Gastroesophageal sphincter (tissue), 4 donors: Measurements from ENCODE around the gene ZSCAN5A. TPM values are rescaled to one million over a fixed set of nuclear protein-coding genes. Genes with fewer than 3 reads are reported as not detected.
"Not testable (repeated sequence)": the region's sequence is repeated elsewhere in the genome, so short reads cannot be mapped to it uniquely, and the experiment has no call there.

ENCODE experiments used
- ATAC-seq: fragments of 150-250 bp; one replicate; pipeline ENCODE4 v1.9.1; 2016; ENCODE audit warnings: mild to moderate bottlenecking, moderate library complexity
- H3K27ac ChIP-seq, 4 donors: fragments of 200-600 bp; sonication (generic) in 3 of 4; 1 replicate in 3 of 4; 2 replicates in 1 of 4; pipeline ENCODE4 v1.5.1; 2016 to 2019
- H3K27me3 ChIP-seq: fragments of 200-600 bp; sonication (generic); one replicate; pipeline ENCODE4 v1.5.1; 2019
- H3K36me3 ChIP-seq, 2 donors: fragments of 200-600 bp; sonication (generic); one replicate each; pipeline ENCODE4 v1.5.1; 2019; ENCODE audit warnings: control low read depth in 1 of 2
- H3K4me1 ChIP-seq, 3 donors: fragments of 200-600 bp; sonication (generic); 1 replicate in 2 of 3; 2 replicates in 1 of 3; pipeline ENCODE4 v1.5.1; 2016 to 2019; ENCODE audit warnings: control low read depth in 2 of 3
- H3K4me3 ChIP-seq, 2 donors: fragments of 200-600 bp; sonication (generic); one replicate each; pipeline ENCODE4 v1.5.1; 2019; ENCODE audit warnings: mild to moderate bottlenecking in 1 of 2, moderate library complexity in 1 of 2
- H3K9me3 ChIP-seq, 3 donors: fragments of 200-600 bp; sonication (generic); one replicate each; pipeline ENCODE4 v1.5.1; 2017 to 2019; ENCODE audit warnings: control low read depth in 2 of 3
- EP300 ChIP-seq: sonication (generic); formaldehyde crosslinking; IDR thresholded peaks from one replicate; pipeline ENCODE4 v1.6.1; 2017; ENCODE audit warnings: antibody characterized with exemption, mild to moderate bottlenecking
- POLR2A ChIP-seq, 2 donors: fragments of 450-650 bp; IDR thresholded peaks; one replicate each; pipeline ENCODE4 v1.6.1; 2017; ENCODE audit warnings: antibody characterized with exemption in 2 of 2, mild to moderate bottlenecking in 2 of 2, moderate library complexity in 1 of 2
- POLR2AphosphoS5 ChIP-seq: sonication (generic); formaldehyde crosslinking; IDR thresholded peaks from one replicate; pipeline ENCODE4 v1.6.1; 2017; ENCODE audit warnings: antibody characterized with exemption
- WGBS, 2 donors: methylation state at CpG; one replicate each; pipeline ENCODE4 v1.1.5; 2018; ENCODE audit warnings: low coverage in 1 of 2; 5-methylcytosine and 5-hydroxymethylcytosine counted together
- total RNA-seq, 4 donors: library from RNA; depleted of rRNA; stranded (reverse); fragments of >200 nt; gene quantifications; one replicate each; pipeline ENCODE4 v1.1.0, GENCODE V29; 2016
- TF ChIP-seq, protein P1 (sequence below), 4 experiments: fragments of 200-600 bp in 2 of 4; fragments of 450-650 bp in 2 of 4; sonication (generic) in 1 of 4; IDR thresholded peaks; one replicate each; pipeline ENCODE4 v1.5.1; 2017 to 2019; ENCODE audit warnings: antibody characterized with exemption in 4 of 4, mild to moderate bottlenecking in 2 of 4, moderate library complexity in 2 of 4

ZSCAN5A gene
- total RNA-seq, 4 donors from 2014 or later, result 3.0 to 6.3 (median 4.0) TPM

DNA sequence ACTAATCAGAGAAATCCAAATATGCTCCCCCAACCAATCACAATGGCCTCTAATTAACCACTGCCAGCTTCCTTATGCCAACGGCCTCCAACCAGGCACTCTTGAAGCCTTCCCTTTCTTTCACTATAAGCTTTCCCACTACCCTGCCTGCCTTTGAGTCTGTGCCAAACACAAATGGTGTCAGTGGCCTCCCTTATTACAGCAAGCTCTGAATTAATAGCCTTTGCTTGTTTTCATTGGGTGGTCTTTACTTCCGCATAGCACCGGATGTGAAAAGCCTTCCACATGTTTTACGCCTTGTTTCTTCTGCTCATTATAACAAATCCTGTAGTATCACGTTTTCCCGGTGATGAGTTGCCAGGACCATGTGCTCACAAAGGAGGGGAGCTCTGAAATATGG is 43.5 kb downstream of the ZSCAN5A start:
- no peak for ATAC-seq
- WGBS, 2 donors, result 33 to 62% methylated on average over 3 to 6 of the region's 6 CpGs
- Histone ChIP-seq H3K9me3 (no peaks in the 10 kb centered on the region), H3K36me3 (no peaks in the 10 kb centered on the region), H3K4me3 (no peak overlapping the region), H3K27me3 (no peaks in the 10 kb centered on the region), H3K27ac (no peak overlapping the region), H3K4me1 (no peaks in the 10 kb centered on the region)
- TF ChIP-seq, protein P1, sequence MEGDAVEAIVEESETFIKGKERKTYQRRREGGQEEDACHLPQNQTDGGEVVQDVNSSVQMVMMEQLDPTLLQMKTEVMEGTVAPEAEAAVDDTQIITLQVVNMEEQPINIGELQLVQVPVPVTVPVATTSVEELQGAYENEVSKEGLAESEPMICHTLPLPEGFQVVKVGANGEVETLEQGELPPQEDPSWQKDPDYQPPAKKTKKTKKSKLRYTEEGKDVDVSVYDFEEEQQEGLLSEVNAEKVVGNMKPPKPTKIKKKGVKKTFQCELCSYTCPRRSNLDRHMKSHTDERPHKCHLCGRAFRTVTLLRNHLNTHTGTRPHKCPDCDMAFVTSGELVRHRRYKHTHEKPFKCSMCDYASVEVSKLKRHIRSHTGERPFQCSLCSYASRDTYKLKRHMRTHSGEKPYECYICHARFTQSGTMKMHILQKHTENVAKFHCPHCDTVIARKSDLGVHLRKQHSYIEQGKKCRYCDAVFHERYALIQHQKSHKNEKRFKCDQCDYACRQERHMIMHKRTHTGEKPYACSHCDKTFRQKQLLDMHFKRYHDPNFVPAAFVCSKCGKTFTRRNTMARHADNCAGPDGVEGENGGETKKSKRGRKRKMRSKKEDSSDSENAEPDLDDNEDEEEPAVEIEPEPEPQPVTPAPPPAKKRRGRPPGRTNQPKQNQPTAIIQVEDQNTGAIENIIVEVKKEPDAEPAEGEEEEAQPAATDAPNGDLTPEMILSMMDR (IDR thresholded peaks at IDR 0.05), result no peak
- TF ChIP-seq EP300 (no peak), POLR2A (IDR thresholded peaks at IDR 0.05) (no peak), POLR2AphosphoS5 (no peak)

DNA sequence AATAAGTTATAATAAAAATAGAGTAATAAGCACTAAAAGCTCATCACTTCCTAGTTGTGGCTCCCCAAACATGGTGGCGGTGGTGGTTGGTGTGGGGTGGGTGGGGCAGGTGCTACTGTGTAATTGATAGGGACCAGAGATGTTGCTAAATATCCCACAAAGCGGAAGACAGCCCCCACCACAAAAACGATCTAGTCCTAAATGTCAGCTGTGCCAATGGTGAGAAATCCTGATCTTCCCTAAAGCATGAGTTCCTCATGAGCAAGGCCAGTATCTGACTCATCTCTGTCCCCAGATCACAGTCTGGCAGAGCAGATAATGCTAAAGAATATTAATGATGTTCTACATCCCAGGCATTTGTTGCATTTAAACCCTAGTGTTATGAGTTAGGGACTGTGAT is 44.0 kb downstream of the ZSCAN5A start:
- no peaks in the 10 kb centered on the region for H3K27me3 ChIP-seq
- no peak overlapping the region for H3K27ac ChIP-seq
- H3K4me1 ChIP-seq, result no peaks in the 10 kb centered on the region
- TF ChIP-seq EP300, result no peak
- TF ChIP-seq, protein P1 (IDR thresholded peaks at IDR 0.05), result no peak
- no peak for TF ChIP-seq POLR2AphosphoS5
- TF ChIP-seq POLR2A (IDR thresholded peaks at IDR 0.05), result no peak
- H3K9me3 ChIP-seq, result no peaks in the 10 kb centered on the region
- no peak overlapping the region for H3K4me3 ChIP-seq
- WGBS, 2 donors, result 88 to 92% methylated on average over 2 to 3 of the region's 3 CpGs
- no peaks in the 10 kb centered on the region for H3K36me3 ChIP-seq
- no peak for ATAC-seq

DNA sequence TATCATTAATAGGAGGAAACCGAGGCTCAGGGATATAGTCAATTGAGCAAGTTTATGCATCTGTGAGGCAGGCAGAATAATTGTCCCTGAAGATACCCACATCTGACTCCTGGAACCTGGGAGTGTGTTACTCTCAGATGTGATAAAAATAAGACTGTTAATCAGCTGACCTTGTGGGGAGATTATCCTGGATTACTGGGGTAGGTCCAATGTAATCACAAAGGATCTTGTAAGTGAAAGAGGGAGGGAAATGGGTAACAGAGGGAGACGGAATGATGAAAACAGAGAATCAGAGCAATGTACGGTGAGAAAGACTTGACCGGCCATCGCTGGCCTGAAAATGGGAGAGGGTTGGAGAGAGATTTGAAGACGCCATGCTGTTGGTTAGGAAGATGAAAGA is 45.3 kb downstream of the ZSCAN5A start:
- Histone ChIP-seq H3K9me3 (no peaks in the 10 kb centered on the region), H3K27me3 (no peaks in the 10 kb centered on the region), H3K4me3 (no peak overlapping the region), H3K27ac (no peak overlapping the region), H3K36me3 (no peaks in the 10 kb centered on the region), H3K4me1 (no peaks in the 10 kb centered on the region)
- TF ChIP-seq POLR2AphosphoS5 (no peak), POLR2A (IDR thresholded peaks at IDR 0.05) (no peak), EP300 (no peak)
- TF ChIP-seq, protein P1 (IDR thresholded peaks at IDR 0.05), result no peak
- WGBS, 2 donors, result 93 to 98% methylated on average over 5 to 6 of the region's 6 CpGs
- ATAC-seq, result no peak

DNA sequence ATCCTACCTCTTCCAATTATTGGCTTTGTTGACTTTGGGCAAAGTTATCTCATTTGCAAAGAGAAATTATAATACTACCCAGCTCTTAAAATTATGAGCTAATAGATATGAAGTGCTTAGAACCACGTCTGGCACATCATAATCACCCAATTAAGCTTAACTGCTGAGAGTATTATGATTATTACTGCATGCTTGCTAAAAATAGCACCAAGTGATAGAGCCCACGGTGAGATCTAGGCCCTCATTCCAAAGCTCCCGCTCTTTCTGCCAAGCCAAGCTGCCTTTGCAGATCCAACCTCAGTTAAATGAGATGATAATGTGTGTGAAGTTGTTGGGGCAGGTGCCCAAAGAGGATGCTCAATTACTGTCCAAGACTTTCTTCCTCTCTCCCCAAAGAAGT is 48.6 kb downstream of the ZSCAN5A start:
- 0 to 24% methylated on average over 2 to 3 of the region's 3 CpGs for WGBS, 2 donors
- H3K27ac ChIP-seq, result no peak overlapping the region
- H3K4me3 ChIP-seq, result no peak overlapping the region
- no peaks in the 10 kb centered on the region for H3K27me3 ChIP-seq
- H3K36me3 ChIP-seq, result no peaks in the 10 kb centered on the region
- TF ChIP-seq, protein P1 (IDR thresholded peaks at IDR 0.05), result no peak
- no peak for TF ChIP-seq POLR2AphosphoS5
- TF ChIP-seq POLR2A (IDR thresholded peaks at IDR 0.05), result no peak
- TF ChIP-seq EP300, result no peak
- no peak for ATAC-seq
- no peaks in the 10 kb centered on the region for H3K4me1 ChIP-seq
- no peaks in the 10 kb centered on the region for H3K9me3 ChIP-seq

DNA sequence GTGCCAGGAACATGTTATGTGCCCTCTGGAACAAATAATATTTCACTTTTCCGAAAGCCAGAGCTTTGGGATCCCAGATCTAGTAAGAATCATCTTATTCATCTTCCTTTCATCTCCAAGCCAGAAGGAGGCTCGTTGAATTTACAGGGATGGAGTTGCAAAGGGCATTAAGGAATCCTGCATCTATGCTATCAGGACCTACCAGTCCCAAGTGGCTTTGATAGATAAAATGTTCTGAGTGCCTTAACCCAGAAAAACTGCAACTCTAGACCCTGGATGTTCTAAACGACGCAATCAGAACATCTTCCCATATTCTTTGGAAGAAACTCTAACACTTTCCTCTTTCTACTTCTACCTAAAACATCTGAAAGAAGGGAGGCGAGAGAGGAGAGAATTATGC is 51.3 kb downstream of the ZSCAN5A start:
- Histone ChIP-seq H3K36me3 (no peaks in the 10 kb centered on the region), H3K27me3 (no peaks in the 10 kb centered on the region), H3K27ac (no peak overlapping the region), H3K4me1 (no peaks in the 10 kb centered on the region), H3K9me3 (no peaks in the 10 kb centered on the region), H3K4me3 (no peak overlapping the region)
- 84 to 91% methylated on average over 1 to 4 of the region's 5 CpGs for WGBS, 2 donors
- TF ChIP-seq POLR2A (IDR thresholded peaks at IDR 0.05) (no peak), POLR2AphosphoS5 (no peak), EP300 (no peak)
- TF ChIP-seq, protein P1 (IDR thresholded peaks at IDR 0.05), result no peak
- ATAC-seq, result no peak

DNA sequence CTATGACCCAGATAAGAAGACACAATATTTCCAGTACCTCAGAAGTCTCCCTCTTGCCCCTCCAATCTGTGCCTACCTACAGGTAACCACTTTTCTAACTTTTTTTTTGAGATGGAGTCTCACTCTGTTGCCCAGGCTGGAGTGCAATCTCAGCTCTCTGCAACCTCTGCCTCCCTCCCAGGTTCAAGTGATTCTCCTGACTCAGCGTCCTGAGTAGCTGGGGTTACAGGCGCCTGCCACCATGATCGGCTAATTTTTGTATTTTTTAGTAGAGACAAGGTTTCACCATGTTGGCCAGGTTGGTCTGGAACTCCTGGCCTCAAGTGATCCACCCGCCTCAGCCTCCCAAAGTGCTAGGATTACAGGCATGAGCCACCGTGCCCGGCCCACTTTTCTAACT is 52.7 kb downstream of the ZSCAN5A start:
- not testable (repeated sequence) for H3K27ac ChIP-seq, H3K36me3 ChIP-seq, H3K27me3 ChIP-seq, H3K4me3 ChIP-seq, H3K9me3 ChIP-seq, ATAC-seq, H3K4me1 ChIP-seq
- 95% methylated on average over 6 of the region's 6 CpGs for WGBS, 2 donors
